Measurements from ENCODE around the gene MAN1C1. TPM values are rescaled to one million over a fixed set of nuclear protein-coding genes. Genes with fewer than 3 reads are reported as not detected.
"Not testable (repeated sequence)": the region's sequence is repeated elsewhere in the genome, so short reads cannot be mapped to it uniquely, and the experiment has no call there.

MAN1C1 gene
- total RNA-seq, 1 donor from 2014 or later: 0.79 TPM

- DNase-seq (ENCODE audit: low read depth, low spot score): no peak
Observed at GRCh38 chr1:25697435-25698217, 81.0 kb downstream of the MAN1C1 start.

DNA sequence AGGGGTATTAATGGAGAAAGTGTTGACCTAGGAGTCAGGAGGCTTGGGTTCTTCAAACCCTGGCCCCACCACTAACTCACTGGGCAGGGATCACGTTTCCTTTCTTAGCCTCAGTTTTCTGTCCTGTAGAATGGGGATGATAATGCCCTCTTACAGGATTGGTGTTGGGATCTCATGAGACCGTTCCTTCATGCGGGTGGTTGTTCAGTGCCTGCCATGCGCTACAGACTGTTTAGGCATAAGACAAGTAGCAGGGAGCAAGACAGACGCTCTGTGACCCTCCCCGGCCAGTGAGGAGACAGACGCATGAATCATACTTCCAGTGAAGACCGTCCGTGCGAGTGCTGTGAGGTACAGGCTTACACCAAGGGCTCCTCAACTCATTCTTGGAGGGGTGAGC, 81.7 kb downstream of the MAN1C1 start:
- no peak for DNase-seq (ENCODE audit: low read depth, low spot score)

- not testable (repeated sequence) for DNase-seq (ENCODE audit: low read depth, low spot score)
Observed at GRCh38 chr1:25699059-25699458, 82.5 kb downstream of the MAN1C1 start.

DNA sequence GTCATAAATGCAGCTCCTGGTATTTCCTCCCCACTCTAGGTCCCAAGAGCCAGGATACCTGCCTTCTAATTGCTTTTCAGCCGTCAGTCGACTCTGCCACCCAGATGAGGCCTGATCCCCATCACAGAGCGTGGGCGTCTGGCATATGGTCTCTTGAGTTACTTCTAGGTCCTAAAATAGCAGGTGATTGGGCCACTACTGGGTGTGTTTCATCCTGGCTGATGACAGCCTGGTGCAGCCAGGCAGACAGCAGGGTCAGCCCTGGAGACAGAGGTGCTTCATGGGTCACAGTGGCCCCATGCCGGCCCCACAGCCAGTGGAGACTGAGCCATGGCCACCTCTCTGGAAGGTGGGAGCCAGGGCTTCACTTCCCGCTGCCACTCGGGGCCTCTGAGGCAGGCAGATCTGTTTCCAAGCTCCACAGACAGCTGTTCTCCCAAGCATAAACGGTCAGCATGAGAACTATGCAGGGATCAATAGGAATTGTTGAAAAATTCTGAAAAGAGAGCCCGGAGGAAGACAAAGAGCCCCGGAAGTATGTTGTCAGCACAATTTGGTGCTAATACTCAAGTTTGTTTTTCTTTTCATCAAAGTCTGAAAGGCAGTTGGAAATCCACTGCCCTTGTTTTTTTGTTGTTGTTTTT, 83.0 kb downstream of the MAN1C1 start:
- DNase-seq (ENCODE audit: low read depth, low spot score): no peak

- DNase-seq (ENCODE audit: low read depth, low spot score): no peak
Observed at GRCh38 chr1:25700144-25700523, 83.5 kb downstream of the MAN1C1 start.

GRCh38 chr1:25700626-25701025, 84.0 kb downstream of the MAN1C1 start:
- DNase-seq (ENCODE audit: low read depth, low spot score): no peak

DNA sequence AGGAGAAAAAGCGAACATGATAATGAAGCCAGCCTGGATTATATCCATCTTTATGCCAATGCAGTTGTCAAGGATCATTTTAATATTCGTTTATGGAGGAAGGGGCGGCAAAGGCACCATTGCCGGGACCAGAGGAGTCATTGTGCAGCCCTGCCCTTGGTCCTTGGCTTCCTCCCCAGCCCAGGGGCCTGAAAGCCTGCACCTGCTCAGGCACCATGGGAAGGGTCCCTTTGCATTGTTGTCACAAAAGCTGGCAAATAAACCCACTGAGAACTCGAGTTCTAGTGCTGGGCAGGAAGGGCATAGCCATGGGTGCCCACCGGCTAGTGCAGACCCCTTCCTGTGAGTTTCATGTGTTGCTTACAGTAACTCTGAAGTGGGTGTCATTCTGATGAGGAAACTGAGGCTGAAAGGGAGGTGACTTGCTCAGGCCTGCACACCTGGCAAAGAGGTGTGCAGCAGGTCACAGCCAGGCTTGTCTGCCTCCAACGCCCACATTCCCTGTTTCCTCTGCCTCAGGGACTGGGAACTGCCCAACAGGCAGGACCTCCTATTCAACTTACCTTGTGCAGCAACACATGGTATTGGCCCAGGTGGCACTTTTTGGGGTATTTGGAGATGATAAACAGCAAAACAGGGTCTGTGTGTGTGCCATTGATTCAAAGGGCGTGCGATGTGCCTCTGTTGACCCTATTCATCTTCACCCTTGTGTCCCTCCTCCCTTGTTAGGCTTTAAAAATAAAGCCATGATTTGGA, 84.6 kb downstream of the MAN1C1 start:
- DNase-seq (ENCODE audit: low read depth, low spot score): no peak

DNA sequence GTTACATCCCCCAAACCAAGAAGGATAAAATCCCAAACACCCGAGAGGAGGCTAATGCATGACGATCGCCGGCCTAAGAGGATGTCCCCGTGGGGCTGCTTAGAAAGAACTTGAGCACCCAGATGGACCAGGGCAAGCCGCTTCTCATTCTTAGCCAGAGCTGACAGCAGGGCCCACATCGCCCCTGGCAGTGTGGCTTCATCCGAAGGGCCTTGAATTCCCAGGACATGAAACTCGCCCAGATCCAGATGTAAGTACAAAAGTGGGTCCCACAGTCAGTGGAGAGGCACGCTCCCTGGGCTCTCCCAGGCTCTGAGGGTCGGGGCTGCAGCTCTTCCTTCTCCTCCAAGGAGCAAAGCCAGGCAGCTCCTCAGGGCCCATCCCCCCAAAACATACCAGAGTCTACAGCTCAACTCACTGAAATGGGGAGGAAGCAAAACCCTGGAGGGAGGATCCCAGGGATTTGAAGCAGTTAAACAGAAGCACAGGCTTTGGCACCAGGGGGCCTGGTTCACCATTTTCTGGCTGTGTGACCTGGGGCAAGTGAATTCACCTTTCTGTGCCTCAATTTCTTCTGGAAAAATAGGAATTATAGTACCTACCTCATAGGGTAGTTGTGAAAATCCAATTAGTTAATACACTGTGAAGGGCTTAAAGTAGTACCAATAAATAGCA, 85.6 kb downstream of the MAN1C1 start:
- DNase-seq (ENCODE audit: low read depth, low spot score): no peak

- DNase-seq (ENCODE audit: low read depth, low spot score): no peak
Observed at GRCh38 chr1:25703041-25703440, 86.5 kb downstream of the MAN1C1 start.

DNA sequence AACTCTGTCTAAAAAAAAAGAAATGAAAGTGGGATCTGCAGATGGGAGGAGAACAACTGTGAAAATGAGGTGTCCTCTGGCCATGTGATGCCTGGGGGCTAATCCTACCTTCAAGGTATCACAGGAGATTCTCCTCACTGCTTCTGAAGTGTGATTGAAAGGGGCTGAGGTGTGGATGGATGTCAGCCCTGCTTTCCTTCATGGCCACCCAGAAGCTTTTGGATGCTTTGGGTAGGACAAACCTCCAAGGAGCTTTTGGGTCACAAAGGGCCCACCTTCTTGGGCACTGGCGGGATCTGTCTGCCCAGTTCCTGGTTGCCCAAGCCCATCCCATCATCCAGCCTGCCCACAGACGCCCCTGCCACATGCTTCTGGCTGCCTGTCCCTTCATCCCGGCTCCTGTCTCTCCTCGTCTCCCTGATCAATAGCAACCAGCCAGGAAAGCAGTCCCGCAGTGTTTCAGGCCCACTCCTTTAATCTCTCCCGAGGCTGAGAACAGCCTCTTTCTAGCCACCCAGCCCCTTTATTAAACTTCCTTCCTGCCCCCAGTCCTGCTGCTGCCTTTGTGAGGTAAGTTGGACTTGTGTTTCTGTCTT, 87.2 kb downstream of the MAN1C1 start:
- no peak for DNase-seq (ENCODE audit: low read depth, low spot score)

DNA sequence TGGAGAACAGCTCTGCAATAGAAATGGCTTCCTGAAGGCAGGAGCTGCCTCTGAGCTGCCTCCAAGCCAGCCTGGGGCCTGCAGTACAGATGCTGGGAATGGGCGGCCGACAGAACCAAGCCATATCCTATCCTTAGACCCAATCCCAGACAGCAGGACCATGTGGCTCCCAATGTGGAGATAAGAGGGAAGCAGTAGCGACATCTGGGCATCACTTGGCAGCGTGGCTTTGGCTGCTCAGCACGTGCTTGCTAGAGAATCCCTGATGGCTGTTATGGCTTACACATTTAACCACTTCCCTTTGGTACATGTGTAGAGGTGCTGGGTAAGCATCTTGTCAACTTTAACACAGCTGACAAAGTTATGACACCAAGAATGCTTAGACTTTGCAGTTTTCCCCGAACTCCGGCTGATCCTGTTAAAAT, 87.7 kb downstream of the MAN1C1 start:
- DNase-seq (ENCODE audit: low read depth, low spot score): no peak

- DNase-seq (ENCODE audit: low read depth, low spot score): no peak
Observed at GRCh38 chr1:25705699-25706098, 89.1 kb downstream of the MAN1C1 start.

DNA sequence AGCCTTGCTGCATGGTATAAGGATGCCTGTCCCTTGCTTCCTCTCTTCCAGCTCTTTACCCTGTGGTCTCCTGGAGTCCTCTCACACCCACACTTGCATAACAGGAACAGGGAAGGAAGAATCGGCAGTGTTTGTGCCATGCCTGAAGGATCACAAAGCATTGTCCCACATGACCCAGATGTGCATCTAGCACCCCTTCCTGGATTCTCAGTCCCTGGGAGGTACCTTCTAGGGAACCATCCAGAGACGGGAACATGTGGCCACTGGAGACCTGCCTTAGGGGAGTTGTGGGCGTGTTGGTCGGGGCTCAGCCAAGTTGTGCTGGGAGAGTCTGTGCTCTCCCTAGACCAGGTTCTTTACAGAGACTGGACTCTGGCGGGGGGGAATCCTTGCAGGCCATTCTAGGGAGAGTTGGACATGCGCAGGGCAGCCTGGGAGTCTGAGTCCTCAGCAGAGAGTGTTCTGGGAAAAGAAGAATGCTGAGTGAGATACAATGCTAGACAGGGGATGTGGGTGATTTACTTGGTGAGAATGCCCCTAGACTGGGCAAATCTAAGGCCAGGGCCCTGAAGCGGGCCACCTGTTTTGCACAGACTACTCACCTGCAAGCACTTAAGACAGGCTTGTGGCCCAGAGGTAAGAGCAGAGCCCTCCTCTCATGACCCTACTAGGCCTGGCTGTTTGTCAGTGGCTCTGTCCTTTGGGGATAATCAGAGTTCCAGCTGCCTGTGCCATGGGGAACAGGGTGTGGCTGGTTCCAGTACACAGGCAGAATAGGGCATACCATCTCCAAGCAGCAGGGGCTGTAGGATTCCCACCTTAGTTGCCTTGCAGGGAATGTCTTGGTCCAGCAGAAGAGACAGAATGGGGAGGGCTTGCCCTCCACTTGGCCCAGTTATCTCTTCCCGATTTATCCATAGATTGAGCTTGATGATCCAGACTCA, 89.8 kb downstream of the MAN1C1 start:
- no peak for DNase-seq (ENCODE audit: low read depth, low spot score)

GRCh38 chr1:25707280-25708016, 90.9 kb downstream of the MAN1C1 start:
- DNase-seq (ENCODE audit: low read depth, low spot score): no peak

DNA sequence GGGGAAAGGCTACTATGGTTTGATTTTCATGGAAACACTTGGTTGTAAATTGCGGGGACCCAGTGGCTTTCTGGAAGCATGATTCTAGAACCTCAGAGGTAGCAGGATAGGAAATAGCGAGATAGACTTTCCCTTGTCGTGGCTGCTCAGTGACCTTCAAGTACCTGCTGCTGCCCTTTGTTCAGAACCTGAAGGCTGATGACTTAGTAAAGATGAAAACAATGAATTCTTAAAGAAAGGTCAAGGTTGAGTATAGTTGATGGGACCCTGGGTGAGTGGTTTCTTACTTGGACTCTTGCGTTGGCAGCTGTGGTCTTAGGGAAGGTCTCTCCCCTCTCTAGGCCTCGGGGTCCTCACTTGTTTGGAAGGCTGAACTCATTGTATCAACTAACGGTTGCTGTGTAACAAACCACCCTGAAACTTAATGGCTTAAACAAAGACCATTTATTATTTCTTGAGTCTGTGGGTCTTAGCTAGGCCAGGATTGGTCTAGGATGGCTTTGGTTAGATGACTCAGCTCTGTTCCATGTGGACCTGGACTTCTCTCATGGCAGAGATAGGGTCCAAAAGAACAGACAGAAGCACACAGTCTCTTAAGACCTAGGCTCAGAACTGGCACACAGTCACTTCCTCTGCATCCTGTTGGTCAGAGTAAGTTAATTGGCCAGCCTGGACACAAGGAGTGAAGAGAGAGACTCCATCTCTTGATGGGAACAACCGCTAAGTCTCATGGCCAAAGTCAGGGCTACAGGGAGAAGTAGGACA, 94.2 kb downstream of the MAN1C1 start:
- no peak for DNase-seq (ENCODE audit: low read depth, low spot score)

GRCh38 chr1:25711555-25712298, 95.1 kb downstream of the MAN1C1 start:
- no peak for DNase-seq (ENCODE audit: low read depth, low spot score)

DNA sequence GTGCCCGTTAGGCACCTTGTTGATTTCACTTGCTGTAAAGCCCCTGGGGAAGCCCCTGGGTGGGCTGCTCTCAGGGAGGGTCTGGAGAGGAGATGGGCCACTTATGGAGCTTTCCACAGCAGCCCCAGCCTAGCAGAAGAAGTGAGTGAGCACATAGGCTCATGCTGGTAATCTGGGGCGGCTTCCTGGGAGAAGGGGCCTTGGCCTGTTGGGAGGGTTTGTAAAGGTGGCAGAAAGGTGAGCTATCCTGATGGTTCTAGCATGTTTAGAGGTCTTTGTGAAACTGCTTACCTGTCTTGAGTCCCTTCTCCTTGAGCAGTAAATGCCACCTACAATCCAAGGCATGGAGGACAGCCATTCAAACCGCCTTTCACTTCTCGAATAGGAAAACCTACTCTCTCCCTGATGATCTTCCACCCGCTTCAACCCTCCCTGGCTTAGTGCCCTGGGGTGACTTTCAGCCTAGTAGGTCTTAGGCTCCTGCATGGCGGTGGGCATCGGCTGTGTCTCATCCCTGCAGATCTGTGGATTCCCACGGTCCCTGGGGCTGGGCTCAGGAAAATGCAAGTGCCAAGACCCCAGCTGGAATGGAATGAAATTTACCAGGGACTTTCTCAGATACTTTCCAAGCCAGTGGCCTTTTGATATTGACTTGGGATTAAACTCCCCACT, 95.8 kb downstream of the MAN1C1 start:
- no peak for DNase-seq (ENCODE audit: low read depth, low spot score)

- DNase-seq (ENCODE audit: low read depth, low spot score): no peak
Observed at GRCh38 chr1:25713961-25714360, 97.4 kb downstream of the MAN1C1 start.
